Naive B cell (primary cell): ENCODE results near the gene ALG13. TPM values are rescaled to one million over a fixed set of nuclear protein-coding genes. Genes with fewer than 3 reads are reported as not detected.
"Not testable (repeated sequence)": the region's sequence is repeated elsewhere in the genome, so short reads cannot be mapped to it uniquely, and the experiment has no call there.

ENCODE experiments used
- ATAC-seq, 2 donors: fragments of 150-1000 bp; cut with Tn5 transposase; 2 replicates each; pipeline ENCODE4 v1.10.0; 2021; ENCODE audit warnings: low read depth in 2 of 2, mild to moderate bottlenecking in 2 of 2, moderate library complexity in 2 of 2
- DNase-seq: peaks from one replicate; pipeline ENCODE4 v3.0.0; 2022
- H3K27ac Mint-ChIP-seq, 6 donors: one replicate each; pipeline ENCODE4 v1.8.0; 2020 to 2022; ENCODE audit warnings: mild to moderate bottlenecking in 6 of 6, mixed read lengths in 6 of 6, moderate library complexity in 5 of 6, inconsistent platforms in 2 of 6
- H3K27me3 Mint-ChIP-seq, 3 donors: one replicate each; pipeline ENCODE4 v1.8.0; 2021 to 2022; ENCODE audit warnings: mixed read lengths in 3 of 3, mild to moderate bottlenecking in 1 of 3
- H3K36me3 Mint-ChIP-seq, 2 donors: one replicate each; pipeline ENCODE4 v1.8.0; 2020 to 2022; ENCODE audit warnings: mixed read lengths in 2 of 2, inconsistent platforms in 1 of 2, mild to moderate bottlenecking in 1 of 2
- H3K4me1 Mint-ChIP-seq, 3 donors: one replicate each; pipeline ENCODE4 v1.8.0; 2020 to 2022; ENCODE audit warnings: mixed read lengths in 3 of 3, inconsistent platforms in 1 of 3, mild to moderate bottlenecking in 1 of 3, moderate library complexity in 1 of 3
- H3K4me3 Mint-ChIP-seq, 8 donors: one replicate each; pipeline ENCODE4 v1.8.0; 2020 to 2022; ENCODE audit warnings: mild to moderate bottlenecking in 8 of 8, mixed read lengths in 8 of 8, moderate library complexity in 8 of 8, inconsistent platforms in 2 of 8
- H3K9me3 Mint-ChIP-seq, 7 donors: one replicate each; pipeline ENCODE4 v1.8.0; 2020 to 2022; ENCODE audit warnings: mixed read lengths in 7 of 7, mild to moderate bottlenecking in 5 of 7, inconsistent platforms in 2 of 7, moderate library complexity in 1 of 7
- polyA plus RNA-seq, 6 donors: library from polyadenylated mRNA; unstranded; fragments of 300-500 nt; fragmentation: Illumina TruSeq; gene quantifications; one replicate each; pipeline ENCODE4 v1.2.3, GENCODE V29; 2021; ENCODE audit warnings: low read depth in 6 of 6

Gene ALG13
- polyA plus RNA-seq, 6 donors from 2014 or later: 77.9 to 139 (median 94.1) TPM

GRCh38 chrX:111784667-111785066, 103.7 kb downstream of the ALG13 start:
- Mint-ChIP-seq H3K36me3 (peaks cover 0 to 4% of the 10 kb centered on the region in 2 donors), H3K9me3 (peaks cover 7 to 49% (median 28%) of the 10 kb centered on the region in 7 donors)
- ATAC-seq: no peak

GRCh38 chrX:111790054-111790453, 109.1 kb downstream of the ALG13 start:
- peaks cover 7 to 60% (median 36%) of the 10 kb centered on the region in 7 donors for H3K9me3 Mint-ChIP-seq
- not testable (repeated sequence) for H3K4me3 Mint-ChIP-seq, H3K4me1 Mint-ChIP-seq, DNase-seq, ATAC-seq, H3K36me3 Mint-ChIP-seq, H3K27ac Mint-ChIP-seq, H3K27me3 Mint-ChIP-seq

More at GRCh38 chrX:111784667-111785066, 103.7 kb downstream of the ALG13 start:
- Mint-ChIP-seq H3K4me3 (no peak overlapping the region), H3K27ac (no peak overlapping the region), H3K27me3 (no peaks in the 10 kb centered on the region), H3K4me1 (no peaks in the 10 kb centered on the region)
- no peak for DNase-seq

Other genes with a start within 250 kb of the ALG13 start
- not detected for gene SERTM2, start 169.5 kb upstream of the ALG13 start, polyA plus RNA-seq
- gene TRPC5OS, start 195.0 kb downstream of the ALG13 start, polyA plus RNA-seq: not detected